H1 (cell line): ENCODE data around the gene ZNF879. TPM values are rescaled to one million over a fixed set of nuclear protein-coding genes. Genes with fewer than 3 reads are reported as not detected.

Experiments
- CTCF ChIA-PET: fragments of 300-600 bp; sonication (Branson Sonifier 250); formaldehyde crosslinking; loops from one replicate; lab custom pipeline; 2021; ENCODE audit not compliant: partially characterized antibody; lab: Charles Lee
- POLR2A ChIA-PET: fragments of 300-600 bp; sonication (Branson Sonifier 250); formaldehyde crosslinking; loops from one replicate; lab custom pipeline; 2021; ENCODE audit warnings: inconsistent platforms; ENCODE audit not compliant: partially characterized antibody; lab: Charles Lee
- DNase-seq, 2 experiments: peaks; one replicate each; pipeline versions ENCODE4 v3.0.0 to v3.0.0-alpha.2; 2010 to 2022; ENCODE audit warnings: low spot score in 2 of 2, low read depth in 1 of 2, mixed read lengths in 1 of 2
- FAIRE-seq: peaks from 2 replicates; lab custom pipeline; 2011; peaks lifted over from hg19 to GRCh38; lab: Jason Lieb, UNC
- H2AFZ ChIP-seq: 2 replicates; pipeline ENCODE4 v1.8.1; 2012; ENCODE audit warnings: low read length, inconsistent platforms
- H2AK5ac ChIP-seq: 2 replicates; pipeline ENCODE4 v1.6.1; 2013; ENCODE audit warnings: low read depth, low read length
- H2BK120ac ChIP-seq: replicated peaks from 2 replicates; pipeline ENCODE3; 2013; ENCODE audit warnings: low read depth, low read length, inconsistent platforms
- H2BK12ac ChIP-seq: 2 replicates; pipeline ENCODE4 v1.6.1; 2013; ENCODE audit warnings: low read depth, low read length
- H2BK15ac ChIP-seq: 2 replicates; pipeline ENCODE4 v1.6.1; 2013; ENCODE audit warnings: low read length
- H2BK20ac ChIP-seq: 2 replicates; pipeline ENCODE4 v1.6.1; 2013; ENCODE audit warnings: low read length
- H2BK5ac ChIP-seq: 2 replicates; pipeline ENCODE4 v1.6.1; 2013; ENCODE audit warnings: low read depth, low read length
- H3K14ac ChIP-seq: 2 replicates; pipeline ENCODE4 v1.6.1; 2013; ENCODE audit warnings: inconsistent platforms; ENCODE audit not compliant: insufficient read length
- H3K18ac ChIP-seq: 2 replicates; pipeline ENCODE4 v1.6.1; 2013; ENCODE audit warnings: low read length; ENCODE audit errors: extremely low read depth
- H3K23ac ChIP-seq: 2 replicates; pipeline ENCODE4 v1.6.1; 2013; ENCODE audit warnings: inconsistent platforms; ENCODE audit not compliant: insufficient read length
- H3K23me2 ChIP-seq: 2 replicates; pipeline ENCODE4 v1.6.1; 2013; ENCODE audit warnings: low read depth, low read length
- H3K27ac ChIP-seq: 2 replicates; pipeline ENCODE4 v1.6.1; 2011; ENCODE audit warnings: low read depth, low read length, inconsistent platforms
- H3K27me3 ChIP-seq, 4 experiments: replicated peaks in 1 of 4; 1 replicate in 1 of 4; 2 replicates in 3 of 4; pipeline versions ENCODE4 v1.6.1 to v1.8.1; 2011 to 2013; ENCODE audit warnings: low read length in 3 of 4, mild to moderate bottlenecking in 3 of 4, inconsistent platforms in 2 of 4, mixed read lengths in 2 of 4, moderate library complexity in 1 of 4; ENCODE audit not compliant: control insufficient read depth in 3 of 4, insufficient read depth in 3 of 4; ENCODE audit errors: extremely low read depth in 1 of 4
- H3K36me3 ChIP-seq, 4 experiments: 2 replicates each; pipeline versions ENCODE4 v1.6.1 to v1.8.1; 2011 to 2013; ENCODE audit warnings: mild to moderate bottlenecking in 4 of 4, low read length in 3 of 4, moderate library complexity in 2 of 4, control low read depth in 1 of 4, inconsistent platforms in 1 of 4; ENCODE audit not compliant: insufficient read depth in 4 of 4, control insufficient read depth in 2 of 4
- H3K4ac ChIP-seq: replicated peaks from 2 replicates; pipeline ENCODE3; 2013; ENCODE audit warnings: low read length, low read depth, mixed read lengths, inconsistent platforms; ENCODE audit not compliant: insufficient read length
- H3K4me1 ChIP-seq, 4 experiments: replicated peaks in 1 of 4; 1 replicate in 1 of 4; 2 replicates in 3 of 4; pipeline versions ENCODE4 v1.6.1 to v1.8.1; 2011 to 2013; ENCODE audit warnings: low read length in 3 of 4, inconsistent platforms in 2 of 4, mixed read lengths in 1 of 4; ENCODE audit not compliant: insufficient read depth in 4 of 4, control insufficient read depth in 3 of 4
- H3K4me2 ChIP-seq, 2 experiments: 2 replicates each; pipeline versions ENCODE4 v1.6.1 to v1.8.1; 2011 to 2013; ENCODE audit warnings: low read depth in 2 of 2, low read length in 2 of 2, control low read depth in 1 of 2, inconsistent platforms in 1 of 2, mild to moderate bottlenecking in 1 of 2; ENCODE audit not compliant: insufficient read depth in 1 of 2
- H3K4me3 ChIP-seq, 4 experiments: fragments of 200-600, 300-600 bp in 1 of 4; sonication (generic), shearing (Covaris generic), sonication (Bioruptor Twin) in 1 of 4; 2 replicates each; pipeline versions ENCODE4 v1.5.1 to v1.8.1; 2011 to 2016; ENCODE audit warnings: low read length in 4 of 4, low read depth in 3 of 4, control low read depth in 2 of 4, inconsistent platforms in 2 of 4, mild to moderate bottlenecking in 2 of 4, mixed read lengths in 1 of 4, moderate library complexity in 1 of 4; ENCODE audit not compliant: insufficient read depth in 2 of 4; ENCODE audit errors: extremely low read depth in 1 of 4
- H3K56ac ChIP-seq: replicated peaks from 2 replicates; pipeline ENCODE3; 2013; ENCODE audit warnings: low read depth, mild to moderate bottlenecking, mixed read lengths, low read length, inconsistent platforms; ENCODE audit not compliant: insufficient read length
- H3K79me1 ChIP-seq: 2 replicates; pipeline ENCODE4 v1.6.1; 2013; ENCODE audit warnings: low read depth, low read length, control low read depth
- H3K79me2 ChIP-seq, 2 experiments: 2 replicates each; pipeline versions ENCODE4 v1.6.1 to v1.8.1; 2012 to 2013; ENCODE audit warnings: low read length in 2 of 2, mild to moderate bottlenecking in 2 of 2, inconsistent platforms in 1 of 2; ENCODE audit not compliant: insufficient read depth in 2 of 2, control insufficient read depth in 1 of 2
- H3K9ac ChIP-seq, 4 experiments: replicated peaks in 1 of 4; 1 replicate in 1 of 4; 2 replicates in 3 of 4; pipeline versions ENCODE4 v1.6.1 to v1.8.1; 2011 to 2013; ENCODE audit warnings: low read depth in 3 of 4, low read length in 3 of 4, control low read depth in 2 of 4, mild to moderate bottlenecking in 2 of 4, moderate library complexity in 2 of 4, inconsistent platforms in 1 of 4; ENCODE audit errors: extremely low read depth in 1 of 4
- H3K9me3 ChIP-seq, 2 experiments: 2 replicates each; pipeline versions ENCODE4 v1.6.1 to v1.8.1; 2012 to 2013; ENCODE audit warnings: mild to moderate bottlenecking in 2 of 2, moderate library complexity in 2 of 2, control low read depth in 1 of 2, inconsistent platforms in 1 of 2, low read depth in 1 of 2, low read length in 1 of 2, mixed read lengths in 1 of 2; ENCODE audit not compliant: insufficient read depth in 2 of 2
- H4K20me1 ChIP-seq, 2 experiments: replicated peaks in 1 of 2; 2 replicates each; pipeline versions ENCODE3 to v1.8.1; 2011 to 2013; ENCODE audit warnings: inconsistent platforms in 2 of 2, low read length in 2 of 2, mild to moderate bottlenecking in 1 of 2; ENCODE audit not compliant: insufficient read depth in 2 of 2, control insufficient read depth in 1 of 2
- H4K5ac ChIP-seq: 2 replicates; pipeline ENCODE4 v1.6.1; 2013; ENCODE audit warnings: low read length, low read depth, mixed read lengths, inconsistent platforms; ENCODE audit not compliant: insufficient read length
- H4K8ac ChIP-seq: 2 replicates; pipeline ENCODE4 v1.8.0; 2013; ENCODE audit warnings: mild to moderate bottlenecking, moderate library complexity, low read length, inconsistent platforms; ENCODE audit not compliant: insufficient read depth; ENCODE audit errors: extremely low read depth
- H4K91ac ChIP-seq: replicated peaks from 2 replicates; pipeline ENCODE3; 2013; ENCODE audit warnings: low read length, mixed read lengths, inconsistent platforms; ENCODE audit not compliant: insufficient read length
- BACH1 ChIP-seq: IDR thresholded peaks from 2 replicates; pipeline ENCODE4 v1.6.1; 2012; ENCODE audit warnings: low read length, improper control_type of control experiment
- KDM4A ChIP-seq: IDR thresholded peaks from one replicate; pipeline ENCODE4 v1.7.1; 2012; ENCODE audit warnings: low read depth, mild to moderate bottlenecking, moderate library complexity, low read length, inconsistent platforms; ENCODE audit not compliant: severe bottlenecking
- WGBS, 2 experiments: shearing (Covaris generic) in 1 of 2; methylation state at CpG; one replicate each; pipeline versions ENCODE4 v1.1.6 to v1.1.7; 2013 to 2015; ENCODE audit warnings: low lambda C conversion rate in 2 of 2, mixed read lengths in 2 of 2, inconsistent platforms in 1 of 2, low coverage in 1 of 2, missing lambda C conversion rate in 1 of 2; ENCODE audit not compliant: insufficient replicate concordance in 2 of 2, insufficient coverage in 1 of 2, insufficient read length in 1 of 2; ENCODE audit errors: extremely low coverage in 1 of 2, missing lambda C conversion rate in 1 of 2; 5-methylcytosine and 5-hydroxymethylcytosine counted together
- polyA plus RNA-seq, 7 experiments: library from polyadenylated mRNA; depleted of rRNA in 3 of 7; stranded (reverse) in 5 of 7; unstranded in 2 of 7; fragments of >200 nt in 5 of 7; fragments of 200-250 nt in 2 of 7; gene quantifications; 1 replicate in 5 of 7; 2 replicates in 1 of 7; 4 replicates in 1 of 7; pipeline versions ENCODE4 v1.2.1 to v1.2.3, GENCODE V29; 2011 to 2013; ENCODE audit warnings: missing spikeins in 2 of 7, mixed read lengths in 2 of 7
- total RNA-seq: library from RNA; stranded (reverse); fragmentation: NEBNext Ultra II Directional; extraction: Animal tissue kit (Norgen Biotek cat#: 25700); gene quantifications from 2 replicates; pipeline ENCODE4 v1.2.1, GENCODE V29; 2021

The ZNF879 gene
- total and polyA plus RNA-seq, 2 of the 8 experiments (the other 6 are each of a cell fraction or from before 2014, with no cell fraction given): 2.2 to 3.1 TPM

GRCh38 chr5:179054036-179054785, 30.6 kb downstream of the ZNF879 start:
- no peaks in the 10 kb centered on the region for H3K4me1 ChIP-seq
- no peak overlapping the region; the same call in 1 of the 2 replicates for H3K18ac ChIP-seq
- H2AK5ac ChIP-seq: no peak overlapping the region
- H3K56ac ChIP-seq: no peak overlapping the region
- POLR2A ChIA-PET: no interaction called here
- no peak overlapping the region for H3K27ac ChIP-seq
- no peak overlapping the region for H2BK12ac ChIP-seq
- H2BK5ac ChIP-seq: no peak overlapping the region
- no peak for DNase-seq
- CTCF ChIA-PET: interaction anchor here (0.6 to 1.4 kb wide), 2 partner anchors 89 to 287 kb away, joined by 3 read pairs; no protein-coding TSS in a partner anchor
- no peaks in the 10 kb centered on the region for H4K20me1 ChIP-seq
- H3K4me3 ChIP-seq: no peak overlapping the region
- no peak overlapping the region for H3K23ac ChIP-seq
- H3K79me1 ChIP-seq: no peaks in the 10 kb centered on the region
- H3K23me2 ChIP-seq: no peaks in the 10 kb centered on the region
- no peak overlapping the region for H2BK120ac ChIP-seq
- no peak overlapping the region for H3K9ac ChIP-seq
- H3K4ac ChIP-seq: no peak overlapping the region
- H4K91ac ChIP-seq: no peak overlapping the region
- no peaks in the 10 kb centered on the region for H3K79me2 ChIP-seq
- TF ChIP-seq BACH1 (peak; percentile 49), KDM4A (no peak)
- TF ChIP-seq, all 59 proteins: peak for 1
- H3K4me2 ChIP-seq: no peak overlapping the region
- H2BK15ac ChIP-seq: no peak overlapping the region
- H2BK20ac ChIP-seq: no peak overlapping the region
- H4K5ac ChIP-seq: no peak overlapping the region
- no peak overlapping the region for H4K8ac ChIP-seq
- no peak overlapping the region for H3K14ac ChIP-seq
- H2AFZ ChIP-seq: no peak overlapping the region
- H3K36me3 ChIP-seq: no peaks in the 10 kb centered on the region
- H3K9me3 ChIP-seq: peaks cover 38 to 52% of the 10 kb centered on the region in 2 experiments
- no peaks in the 10 kb centered on the region for H3K27me3 ChIP-seq
- no peak for FAIRE-seq
- 88% methylated on average over 15 of the region's 15 CpGs; no CpG with 5 or more reads in 1 of the 2 experiments for WGBS, 2 experiments
